Trophoblast cell (in vitro differentiated cells and primary cell): ENCODE measurements around the gene MDM1. TPM values are rescaled to one million over a fixed set of nuclear protein-coding genes. Genes with fewer than 3 reads are reported as not detected.

Source experiments
- DNase-seq, 2 donors: peaks; one replicate each; pipeline ENCODE4 v3.0.0-alpha.2; 2016
- H2AFZ ChIP-seq: 2 replicates; pipeline ENCODE4 v1.6.1; 2013; ENCODE audit warnings: low read length, moderate library complexity, mild to moderate bottlenecking; ENCODE audit not compliant: insufficient read depth, poor library complexity
- H2AK5ac ChIP-seq: 2 replicates; pipeline ENCODE4 v1.6.1; 2013; ENCODE audit warnings: mild to moderate bottlenecking, low read length
- H2BK120ac ChIP-seq: 2 replicates; pipeline ENCODE4 v1.6.1; 2013; ENCODE audit warnings: low read length, mild to moderate bottlenecking, moderate library complexity; ENCODE audit not compliant: insufficient read depth, poor library complexity
- H2BK12ac ChIP-seq: 2 replicates; pipeline ENCODE4 v1.6.1; 2013; ENCODE audit warnings: mild to moderate bottlenecking, low read length, moderate library complexity
- H2BK5ac ChIP-seq: 2 replicates; pipeline ENCODE4 v1.6.1; 2013; ENCODE audit warnings: low read length, low read depth, moderate library complexity, mild to moderate bottlenecking; ENCODE audit not compliant: poor library complexity
- H3K14ac ChIP-seq: 2 replicates; pipeline ENCODE4 v1.6.1; 2013; ENCODE audit warnings: mild to moderate bottlenecking, low read length
- H3K18ac ChIP-seq: 2 replicates; pipeline ENCODE4 v1.6.1; 2013; ENCODE audit warnings: mild to moderate bottlenecking, low read length
- H3K23ac ChIP-seq: 2 replicates; pipeline ENCODE4 v1.6.1; 2013; ENCODE audit warnings: low read length
- H3K27ac ChIP-seq: 2 replicates; pipeline ENCODE4 v1.5.1; 2013; ENCODE audit warnings: low read depth, mild to moderate bottlenecking, inconsistent platforms, low read length, moderate library complexity
- H3K27me3 ChIP-seq: 2 replicates; pipeline ENCODE4 v1.6.1; 2013; ENCODE audit warnings: inconsistent platforms, mild to moderate bottlenecking, low read length, moderate library complexity; ENCODE audit not compliant: insufficient read depth
- H3K36me3 ChIP-seq, 2 experiments: 1 replicate in 1 of 2; 2 replicates in 1 of 2; pipeline ENCODE4 v1.6.1; 2013; ENCODE audit warnings: low read length in 2 of 2, mild to moderate bottlenecking in 2 of 2, moderate library complexity in 1 of 2; ENCODE audit not compliant: insufficient read depth in 2 of 2, control insufficient read depth in 1 of 2
- H3K4ac ChIP-seq: 2 replicates; pipeline ENCODE4 v1.6.1; 2013; ENCODE audit warnings: low read depth, mild to moderate bottlenecking, low read length, moderate library complexity
- H3K4me1 ChIP-seq, 2 experiments: 1 replicate in 1 of 2; 2 replicates in 1 of 2; pipeline ENCODE4 v1.6.1; 2013; ENCODE audit warnings: low read length in 2 of 2, mild to moderate bottlenecking in 2 of 2, moderate library complexity in 1 of 2; ENCODE audit not compliant: insufficient read depth in 2 of 2, control insufficient read depth in 1 of 2
- H3K4me2 ChIP-seq: 2 replicates; pipeline ENCODE4 v1.6.1; 2013; ENCODE audit warnings: inconsistent platforms, mild to moderate bottlenecking, low read length, moderate library complexity
- H3K4me3 ChIP-seq: 2 replicates; pipeline ENCODE4 v1.5.1; 2013; ENCODE audit warnings: mild to moderate bottlenecking, low read depth, low read length, inconsistent platforms
- H3K79me1 ChIP-seq: one replicate; pipeline ENCODE4 v1.6.1; 2013; ENCODE audit warnings: low read length
- H3K79me2 ChIP-seq: 2 replicates; pipeline ENCODE4 v1.6.1; 2013; ENCODE audit warnings: low read length, mild to moderate bottlenecking; ENCODE audit not compliant: control insufficient read depth, insufficient read depth, poor library complexity
- H3K9ac ChIP-seq: 2 replicates; pipeline ENCODE4 v1.6.1; 2013; ENCODE audit warnings: mild to moderate bottlenecking, low read length
- H3K9me3 ChIP-seq: 2 replicates; pipeline ENCODE4 v1.6.1; 2013; ENCODE audit warnings: low read depth, mild to moderate bottlenecking, control low read depth, inconsistent platforms, low read length; ENCODE audit not compliant: insufficient read depth
- H4K12ac ChIP-seq: 2 replicates; pipeline ENCODE4 v1.6.1; 2013; ENCODE audit warnings: low read depth, mild to moderate bottlenecking, low read length, moderate library complexity
- H4K8ac ChIP-seq: 2 replicates; pipeline ENCODE4 v1.6.1; 2013; ENCODE audit warnings: low read depth, mild to moderate bottlenecking, low read length, moderate library complexity
- H4K91ac ChIP-seq: one replicate; pipeline ENCODE4 v1.6.1; 2013; ENCODE audit warnings: low read depth, mild to moderate bottlenecking, low read length, moderate library complexity
- WGBS: extraction: QIAGEN DNeasy Blood & Tissue Kit; methylation state at CpG from one replicate; pipeline ENCODE4 v1.1.7; 2013; ENCODE audit warnings: missing lambda C conversion rate; ENCODE audit not compliant: insufficient read length, insufficient coverage; ENCODE audit errors: extremely low coverage; 5-methylcytosine and 5-hydroxymethylcytosine counted together
- polyA plus RNA-seq: library from polyadenylated mRNA; stranded (reverse); fragments of 200-250 nt; gene quantifications from 2 replicates; pipeline ENCODE4 v1.2.3, GENCODE V29; 2013

The MDM1 gene
- 3.8 and 4.2 TPM in 2 replicates for polyA plus RNA-seq

- Histone ChIP-seq H3K79me1 (no peaks in the 10 kb centered on the region), H2BK120ac (peak within 1 kb of the TSS; percentile 10), H3K9ac (peak within 1 kb of the TSS; percentile 85), H2BK5ac (peak within 1 kb of the TSS; percentile 8), H3K4me1 (peaks cover 0 to 2% of the 10 kb centered on the region in 2 experiments), H2AK5ac (no peak within 1 kb of the TSS), H3K79me2 (peaks cover 4% of the 10 kb centered on the region), H3K14ac (peak within 1 kb of the TSS; percentile 48), H2AFZ (peak within 1 kb of the TSS; percentile 74), H3K4me3 (peak within 1 kb of the TSS; percentile 90), H4K91ac (no peak within 1 kb of the TSS), H3K36me3 (no peaks in the 10 kb centered on the region), H3K23ac (no peak within 1 kb of the TSS), H4K12ac (peak within 1 kb of the TSS; percentile 65), H3K27me3 (no peaks in the 10 kb centered on the region), H3K4ac (no peak within 1 kb of the TSS), H3K18ac (peak within 1 kb of the TSS; percentile 63), H3K4me2 (peak within 1 kb of the TSS; percentile 74), H2BK12ac (no peak within 1 kb of the TSS), H3K9me3 (no peaks in the 10 kb centered on the region), H3K27ac (no peak within 1 kb of the TSS), H4K8ac (peak within 1 kb of the TSS; percentile 94)
- WGBS = no CpG with 5 or more reads among the region's 59 CpGs
- DNase-seq = peak; percentile 99
Measured at GRCh38 chr12:68331869-68332727, at the start of gene MDM1. Gene MDM1 (minus strand): TSS chr12:68332362. CDS start chr12:68332245, 117 bp downstream.

GRCh38 chr12:68381476-68382219, 49.5 kb upstream of the MDM1 start:
- no peak overlapping the region for H3K14ac ChIP-seq
- H3K4me3 ChIP-seq = no peak overlapping the region
- H4K8ac ChIP-seq = no peak overlapping the region
- H2AK5ac ChIP-seq = no peak overlapping the region
- H3K36me3 ChIP-seq = no peaks in the 10 kb centered on the region
- H2BK12ac ChIP-seq = no peak overlapping the region
- H3K79me2 ChIP-seq = no peaks in the 10 kb centered on the region
- no peak overlapping the region for H3K4ac ChIP-seq
- no peak overlapping the region for H3K23ac ChIP-seq
- no peak overlapping the region for H4K91ac ChIP-seq
- no peak overlapping the region for H2BK120ac ChIP-seq
- H3K4me1 ChIP-seq = peaks cover 4 to 5% of the 10 kb centered on the region in 2 experiments
- no peak overlapping the region for H3K4me2 ChIP-seq
- no peak overlapping the region for H3K18ac ChIP-seq
- no peak overlapping the region for H4K12ac ChIP-seq
- no CpG with 5 or more reads among the region's 6 CpGs for WGBS
- DNase-seq = no peak
- H3K79me1 ChIP-seq = peaks cover 1% of the 10 kb centered on the region
- no peaks in the 10 kb centered on the region for H3K27me3 ChIP-seq
- no peak overlapping the region for H2AFZ ChIP-seq
- no peak overlapping the region for H3K9ac ChIP-seq
- no peaks in the 10 kb centered on the region for H3K9me3 ChIP-seq
- H2BK5ac ChIP-seq = no peak overlapping the region
- no peak overlapping the region for H3K27ac ChIP-seq

GRCh38 chr12:68378872-68379606, 46.9 kb upstream of the MDM1 start:
- Histone ChIP-seq H3K79me1 (peaks cover 1% of the 10 kb centered on the region), H2BK5ac (no peak overlapping the region), H3K27ac (no peak overlapping the region), H3K9me3 (no peaks in the 10 kb centered on the region), H3K23ac (no peak overlapping the region), H3K4ac (no peak overlapping the region), H2BK12ac (no peak overlapping the region), H3K4me2 (no peak overlapping the region), H4K12ac (no peak overlapping the region), H2BK120ac (no peak overlapping the region), H3K27me3 (no peaks in the 10 kb centered on the region), H2AFZ (no peak overlapping the region), H3K4me3 (no peak overlapping the region), H3K9ac (no peak overlapping the region), H3K14ac (no peak overlapping the region), H3K4me1 (peaks cover 17 to 21% of the 10 kb centered on the region in 2 experiments), H3K79me2 (no peaks in the 10 kb centered on the region), H3K36me3 (no peaks in the 10 kb centered on the region), H3K18ac (no peak overlapping the region), H2AK5ac (no peak overlapping the region), H4K91ac (no peak overlapping the region), H4K8ac (no peak overlapping the region)
- WGBS = no CpG with 5 or more reads among the region's 5 CpGs
- no peak for DNase-seq

GRCh38 chr12:68377881-68378280, 45.7 kb upstream of the MDM1 start:
- Histone ChIP-seq H3K79me2 (no peaks in the 10 kb centered on the region), H3K4me2 (no peak overlapping the region), H3K23ac (no peak overlapping the region), H2BK5ac (no peak overlapping the region), H3K4me1 (peaks cover 17 to 21% of the 10 kb centered on the region in 2 experiments), H3K18ac (no peak overlapping the region), H2AFZ (no peak overlapping the region), H3K9ac (no peak overlapping the region), H2AK5ac (no peak overlapping the region), H4K8ac (no peak overlapping the region), H3K4me3 (no peak overlapping the region), H3K79me1 (peaks cover 1% of the 10 kb centered on the region), H4K91ac (peak overlapping the region; percentile 36), H3K9me3 (no peaks in the 10 kb centered on the region), H3K27me3 (no peaks in the 10 kb centered on the region), H2BK120ac (no peak overlapping the region), H2BK12ac (no peak overlapping the region), H3K36me3 (no peaks in the 10 kb centered on the region), H4K12ac (no peak overlapping the region), H3K14ac (no peak overlapping the region), H3K27ac (no peak overlapping the region), H3K4ac (no peak overlapping the region)
- no peak for DNase-seq
- WGBS = no CpG with 5 or more reads among the region's 3 CpGs
